Endothelial cell of umbilical vein (primary cell): ENCODE data around the gene TMF1. TPM values are rescaled to one million over a fixed set of nuclear protein-coding genes. Genes with fewer than 3 reads are reported as not detected.
A peak's percentile ranks its signal among the peaks of the same experiment; 100 is the strongest.

Source experiments
- Bru-seq: library from RNA; stranded (reverse); fragments of 400-500 nt; gene quantifications from one replicate; lab custom pipeline; 2021; lab: Mats Ljungman, UMichigan
- BruChase-seq, 2 experiments: library from RNA; stranded (reverse); fragments of 400-500 nt; gene quantifications; one replicate each; lab custom pipeline; 2021; lab: Mats Ljungman, UMichigan
- BruUV-seq: library from RNA; stranded (reverse); fragments of 400-500 nt; replicated peaks from 2 replicates; lab custom pipeline; 2021; lab: Mats Ljungman, UMichigan
- CTCF ChIA-PET: fragments of 300-600, 350-600 bp; sonication (Branson Sonifier 250); formaldehyde crosslinking; loops from one replicate; lab custom pipeline; 2021; ENCODE audit warnings: antibody characterized with exemption, inconsistent platforms; lab: Charles Lee
- POLR2A ChIA-PET: fragments of 300-600, 350-600 bp; sonication (Branson Sonifier 250); formaldehyde crosslinking; loops from one replicate; lab custom pipeline; 2021; ENCODE audit warnings: antibody characterized with exemption, inconsistent platforms; lab: Charles Lee
- DNase-seq: peaks from one replicate; pipeline ENCODE4 v3.0.0-alpha.2; 2011; ENCODE audit warnings: low read depth, low spot score
- FAIRE-seq: peaks from 2 replicates; lab custom pipeline; 2011; peaks lifted over from hg19 to GRCh38; lab: Jason Lieb, UNC
- H2AFZ ChIP-seq: 2 replicates; pipeline ENCODE4 v1.6.0; 2012; ENCODE audit warnings: low read depth, low read length, control low read depth, inconsistent platforms
- H3K27ac ChIP-seq: 2 replicates; pipeline ENCODE4 v1.5.1; 2011; ENCODE audit warnings: low read depth, mild to moderate bottlenecking, control low read depth, low read length, moderate library complexity; ENCODE audit not compliant: insufficient read depth
- H3K27me3 ChIP-seq, 2 experiments: 2 replicates each; pipeline versions ENCODE4 v1.6.0 to v1.6.1; 2011; ENCODE audit warnings: low read length in 2 of 2, mixed read lengths in 1 of 2; ENCODE audit not compliant: control insufficient read depth in 2 of 2, insufficient read depth in 2 of 2
- H3K36me3 ChIP-seq, 2 experiments: 2 replicates in 1 of 2; 3 replicates in 1 of 2; pipeline ENCODE4 v1.5.1; 2011; ENCODE audit warnings: low read length in 2 of 2, mild to moderate bottlenecking in 1 of 2, moderate library complexity in 1 of 2; ENCODE audit not compliant: control insufficient read depth in 2 of 2, insufficient read depth in 2 of 2; ENCODE audit errors: extremely low read depth in 1 of 2
- H3K4me1 ChIP-seq: 3 replicates; pipeline ENCODE4 v1.5.1; 2011; ENCODE audit warnings: mild to moderate bottlenecking, low read length; ENCODE audit not compliant: control insufficient read depth, insufficient read depth; ENCODE audit errors: extremely low read depth
- H3K4me2 ChIP-seq: 2 replicates; pipeline ENCODE4 v1.6.1; 2011; ENCODE audit warnings: low read length, control low read depth, mixed read lengths; ENCODE audit not compliant: insufficient read depth
- H3K4me3 ChIP-seq, 3 experiments: fragments of 200-600 bp in 1 of 3; sonication (generic), shearing (Covaris generic) in 1 of 3; replicated peaks in 1 of 3; 2 replicates each; pipeline ENCODE4 v1.5.1; 2011 to 2016; ENCODE audit warnings: control low read depth in 3 of 3, low read length in 3 of 3, mild to moderate bottlenecking in 2 of 3, inconsistent platforms in 1 of 3, low read depth in 1 of 3, moderate library complexity in 1 of 3; ENCODE audit not compliant: insufficient read depth in 1 of 3
- H3K79me2 ChIP-seq: 2 replicates; pipeline ENCODE4 v1.6.0; 2012; ENCODE audit warnings: low read length, inconsistent platforms; ENCODE audit not compliant: control insufficient read depth, insufficient read depth
- H3K9ac ChIP-seq: replicated peaks from 2 replicates; pipeline ENCODE3; 2011; ENCODE audit warnings: low read length, control low read depth; ENCODE audit not compliant: insufficient read depth; ENCODE audit errors: extremely low read depth
- H3K9me1 ChIP-seq: replicated peaks from 3 replicates; pipeline ENCODE4 v1.6.0; 2011; ENCODE audit warnings: mild to moderate bottlenecking, low read length; ENCODE audit not compliant: control insufficient read depth, insufficient read depth; ENCODE audit errors: extremely low read depth
- H3K9me3 ChIP-seq: replicated peaks from 2 replicates; pipeline ENCODE4 v1.5.1; 2012; ENCODE audit warnings: low read length, inconsistent platforms; ENCODE audit not compliant: control insufficient read depth, insufficient read depth
- H4K20me1 ChIP-seq: replicated peaks from 2 replicates; pipeline ENCODE3; 2011; ENCODE audit warnings: mild to moderate bottlenecking, low read length; ENCODE audit not compliant: control insufficient read depth, insufficient read depth; ENCODE audit errors: extremely low read depth
- CTCF ChIP-seq, 2 donors: IDR thresholded peaks; 1 replicate in 1 of 2; 2 replicates in 1 of 2; pipeline ENCODE4 v1.5.1; 2011; ENCODE audit warnings: low read length in 2 of 2, mild to moderate bottlenecking in 2 of 2, moderate library complexity in 2 of 2, control low read depth in 1 of 2, inconsistent platforms in 1 of 2, low read depth in 1 of 2; ENCODE audit not compliant: insufficient read depth in 1 of 2; ENCODE audit errors: extremely low read depth in 1 of 2
- EZH2 ChIP-seq: IDR thresholded peaks from 2 replicates; pipeline ENCODE4 v1.6.1; 2012; ENCODE audit warnings: borderline replicate concordance, low read depth, mild to moderate bottlenecking, moderate library complexity, low read length, inconsistent platforms; ENCODE audit not compliant: severe bottlenecking
- FOS ChIP-seq: IDR thresholded peaks from 2 replicates; pipeline ENCODE4 v1.6.1; 2011; ENCODE audit warnings: mild to moderate bottlenecking, low read length, moderate library complexity, borderline replicate concordance; ENCODE audit not compliant: insufficient read depth
- JUN ChIP-seq: IDR thresholded peaks from 2 replicates; pipeline ENCODE4 v1.6.1; 2011; ENCODE audit warnings: borderline replicate concordance, low read depth; ENCODE audit not compliant: insufficient read length, insufficient read depth
- MYC ChIP-seq: IDR thresholded peaks from one replicate; pipeline ENCODE4 v1.6.1; 2011; ENCODE audit warnings: mild to moderate bottlenecking, low read depth, low read length
- POLR2A ChIP-seq: IDR thresholded peaks from 2 replicates; pipeline ENCODE4 v1.6.1; 2012; ENCODE audit warnings: low read depth, mild to moderate bottlenecking, control low read depth, low read length
- POLR2AphosphoS5 ChIP-seq: IDR thresholded peaks from 2 replicates; pipeline ENCODE4 v1.6.1; 2012; ENCODE audit warnings: low read depth, mild to moderate bottlenecking, control low read depth, low read length, moderate library complexity; ENCODE audit not compliant: insufficient read depth
- dilution Hi-C: fragments of 300-500 bp; cut with MboI; formaldehyde crosslinking; loops from one replicate; pipeline ENCODE4 v1.15.0; 2019; ENCODE audit warnings: low sequenced_read_pairs; ENCODE audit not compliant: extremely low pct_ligation_motif_present
- intact Hi-C: fragments of 100-400 bp; cut with micrococcal nuclease; formaldehyde crosslinking; loops from one replicate; pipeline ENCODE4 v1.10.0; 2022
- long read RNA-seq: library from polyadenylated mRNA; stranded (forward); transcript quantifications from one replicate; pipeline ENCODE4 v2.0.0, GENCODE V29; 2021
- polyA minus RNA-seq, 3 experiments: library from RNA; depleted of rRNA, polyadenylated mRNA; stranded (reverse); fragments of >200 nt; gene quantifications; 1 replicate in 1 of 3; 2 replicates in 2 of 3; pipeline ENCODE4 v1.2.3, GENCODE V29; 2011
- polyA plus RNA-seq, 4 experiments: library from polyadenylated mRNA; depleted of rRNA in 3 of 4; stranded (reverse) in 3 of 4; unstranded in 1 of 4; fragments of >200 nt; gene quantifications; 2 replicates each; pipeline versions ENCODE4 v1.2.1 to v1.2.3, GENCODE V29; 2011 to 2012; ENCODE audit warnings: missing spikeins in 1 of 4
- total RNA-seq: library from RNA; stranded (reverse); gene quantifications from 2 replicates; pipeline ENCODE4 v1.2.3, GENCODE V29; 2021

The TMF1 gene
- total RNA-seq (32.3 and 32.7 TPM in 2 replicates), polyA plus RNA-seq (2.5 and 3.7 TPM in 2 replicates), polyA minus RNA-seq (30.1 and 43.0 TPM in 2 replicates), Bru-seq, nascent RNA (percentile 90 among the genes with signal in this experiment), BruChase-seq, experiment 1, labeled RNA remaining after a 6-hour chase (percentile 91 among the genes with signal in this experiment), BruChase-seq, experiment 2, labeled RNA remaining after a 2-hour chase (percentile 95 among the genes with signal in this experiment)
- 6.2 and 12.1 TPM in 2 replicates for polyA plus RNA-seq (2011; cell fraction: cytosol; rRNA removed)
- polyA plus RNA-seq (2011; cell fraction: nucleus; rRNA removed): 14.6 and 15.1 TPM in 2 replicates
- 19.0 and 22.9 TPM in 2 replicates for polyA plus RNA-seq (2012)
- polyA minus RNA-seq (2011; cell fraction: cytosol; rRNA and poly(A)+ RNA removed): 11.9 TPM
- polyA minus RNA-seq (2011; cell fraction: nucleus; rRNA and poly(A)+ RNA removed): 31.1 and 41.4 TPM in 2 replicates
- long read RNA-seq, full-length matches to known transcripts: 22 of 45 reads
- long read RNA-seq, partial matches to known transcripts: 3 of 45 reads
- long read RNA-seq, other reads (novel, unspliced or antisense): 20 of 45 reads

GRCh38 chr3:69051756-69052471 lies at the start of gene TMF1:
TMF1 (minus strand) TSS chr3:69052333; CDS start chr3:69052086, 247 bp downstream.
- FAIRE-seq (peak; percentile 99), DNase-seq (peak; percentile 99)
- Histone ChIP-seq H3K79me2 (peaks cover 41% of the 10 kb centered on the region), H3K4me3 (peak within 1 kb of the TSS; percentile 47 to 94 (median 85)), H3K9ac (peak within 1 kb of the TSS; percentile 95), H4K20me1 (no peaks in the 10 kb centered on the region), H3K36me3 (peaks cover 7 to 12% of the 10 kb centered on the region in 2 experiments), H3K4me2 (peak within 1 kb of the TSS; percentile 97), H3K4me1 (peaks cover 14% of the 10 kb centered on the region), H3K27me3 (no peaks in the 10 kb centered on the region), H3K9me1 (no peaks in the 10 kb centered on the region), H3K27ac (peak within 1 kb of the TSS; percentile 76), H3K9me3 (no peaks in the 10 kb centered on the region), H2AFZ (peak within 1 kb of the TSS; percentile 62)
- intact Hi-C loops (loop anchor here (1.0 kb wide), 4 partner anchors 19 to 39 kb away; partner anchors contain the start of genes EOGT and UBA3), dilution Hi-C loops (no loop called here)
- TF ChIP-seq POLR2AphosphoS5 (peak; percentile 67), MYC (no peak), CTCF (IDR thresholded peaks at IDR 0.05; ENCODE audit: extremely low read depth in 1 of 2, insufficient read depth in 1 of 2, low read depth in 1 of 2, low read length in 2 of 2) (no peak), JUN (peak; percentile 53), EZH2 (no peak), POLR2A (peak; percentile 84), FOS (no peak)
- CTCF ChIA-PET: interaction anchor here (1.0 to 1.5 kb wide), 7 partner anchors 9 to 400 kb away, joined by 3 to 8 read pairs (median 4); partner anchors contain the start of gene EOGT
- TSS peak; percentile 38 for BruUV-seq
- POLR2A ChIA-PET: interaction anchor here (0.6 to 1.2 kb wide), 4 partner anchors 12 to 161 kb away, joined by 3 to 6 read pairs (median 3); partner anchors contain the start of gene ARL6IP5
